NCI-H146 treated with DMSO at 0.1 percent for 48 hours (cell line): Measurements from ENCODE around the gene ZNF319.

Experiments
- DNase-seq: peaks from one replicate; lab custom pipeline; 2025; ENCODE audit not compliant: unreplicated experiment; lab: John Stamatoyannopoulos, UW

ZNF319 gene

GRCh38 chr16:57998992-57999365 is 1.5 kb downstream of the ZNF319 start:
- no peak for DNase-seq

- no peak for DNase-seq
Observed at GRCh38 chr16:57998486-57998885, 2.0 kb downstream of the ZNF319 start.

GRCh38 chr16:57997528-57998265 is 2.8 kb downstream of the ZNF319 start:
- no peak for DNase-seq

GRCh38 chr16:57997176-57997527 is 3.3 kb downstream of the ZNF319 start:
- no peak for DNase-seq

GRCh38 chr16:57996406-57997175 is 3.9 kb downstream of the ZNF319 start:
- no peak for DNase-seq

GRCh38 chr16:57995721-57996405 is 4.6 kb downstream of the ZNF319 start:
- DNase-seq: no peak

- no peak for DNase-seq
Observed at GRCh38 chr16:57994778-57995177, 5.7 kb downstream of the ZNF319 start.

GRCh38 chr16:57994361-57994760 is 6.1 kb downstream of the ZNF319 start:
- no peak for DNase-seq

GRCh38 chr16:57993897-57994296 is 6.6 kb downstream of the ZNF319 start:
- no peak for DNase-seq

- DNase-seq: no peak
Observed at GRCh38 chr16:57993438-57993837, 7.0 kb downstream of the ZNF319 start.

GRCh38 chr16:57992084-57992483 is 8.4 kb downstream of the ZNF319 start:
- no peak for DNase-seq

- DNase-seq: no peak
Observed at GRCh38 chr16:57991551-57992059, 8.9 kb downstream of the ZNF319 start.

- DNase-seq: no peak
Observed at GRCh38 chr16:57988929-57989328, 11.5 kb downstream of the ZNF319 start.

- DNase-seq: no peak
Observed at GRCh38 chr16:57987441-57988177, 12.9 kb downstream of the ZNF319 start.

- no peak for DNase-seq
Observed at GRCh38 chr16:57986196-57986595, 14.3 kb downstream of the ZNF319 start.

GRCh38 chr16:57985204-57986181 is 15.0 kb downstream of the ZNF319 start:
- no peak for DNase-seq

GRCh38 chr16:57984443-57985203 is 15.8 kb downstream of the ZNF319 start:
- peak; percentile 22 for DNase-seq

GRCh38 chr16:57982385-57982784 is 18.1 kb downstream of the ZNF319 start:
- peak; percentile 1 for DNase-seq

- DNase-seq: no peak
Observed at GRCh38 chr16:57981636-57982035, 18.8 kb downstream of the ZNF319 start.
